Ishikawa (cell line): Measurements from ENCODE around the gene PTK6.

ENCODE experiments used
- CEBPB ChIP-seq: IDR thresholded peaks from 2 replicates; pipeline ENCODE4 v1.6.1; 2012
- TF ChIP-seq, protein P1 (sequence below): IDR thresholded peaks from 2 replicates; pipeline ENCODE4 v1.6.1; 2012

DNA sequence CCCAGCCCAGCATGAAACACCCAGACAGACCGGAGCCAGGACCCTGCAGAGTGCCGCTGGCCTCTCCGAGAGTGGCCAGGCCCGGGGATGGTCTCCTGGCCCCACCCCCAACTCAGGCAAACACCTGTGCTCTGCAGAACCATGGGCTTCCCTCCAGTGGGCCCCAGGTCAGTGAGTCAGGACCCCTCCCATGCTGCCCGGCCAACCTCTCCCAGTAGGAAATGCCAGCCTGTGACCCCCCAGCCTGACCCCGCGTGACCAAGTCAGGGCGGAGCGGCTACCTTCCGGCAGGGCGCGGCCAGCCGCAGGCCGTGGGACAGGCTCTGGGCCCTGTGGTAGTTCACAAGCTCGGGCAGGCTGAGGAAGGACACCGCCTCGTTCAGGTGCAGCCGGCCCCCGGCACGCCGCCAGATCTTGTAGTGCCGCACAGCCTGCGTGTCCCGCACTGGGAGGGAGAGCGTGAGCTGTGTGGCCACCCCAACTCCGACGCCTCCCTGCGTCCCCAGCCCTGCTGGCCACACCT is 3.2 kb downstream of the PTK6 start:
- no peak for TF ChIP-seq CEBPB
- TF ChIP-seq, protein P1, sequence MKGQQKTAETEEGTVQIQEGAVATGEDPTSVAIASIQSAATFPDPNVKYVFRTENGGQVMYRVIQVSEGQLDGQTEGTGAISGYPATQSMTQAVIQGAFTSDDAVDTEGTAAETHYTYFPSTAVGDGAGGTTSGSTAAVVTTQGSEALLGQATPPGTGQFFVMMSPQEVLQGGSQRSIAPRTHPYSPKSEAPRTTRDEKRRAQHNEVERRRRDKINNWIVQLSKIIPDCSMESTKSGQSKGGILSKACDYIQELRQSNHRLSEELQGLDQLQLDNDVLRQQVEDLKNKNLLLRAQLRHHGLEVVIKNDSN = peak; percentile 28; the same call in 1 of the 2 replicates
